NCI-H1694 treated with DMSO at 0.1 percent for 48 hours (cell line): ENCODE data around the gene CRIM1.
"Not testable (repeated sequence)": the region's sequence is repeated elsewhere in the genome, so short reads cannot be mapped to it uniquely, and the experiment has no call there.

Experiments used
- DNase-seq: peaks from one replicate; lab custom pipeline; 2025; lab: John Stamatoyannopoulos, UW

CRIM1 gene

DNA sequence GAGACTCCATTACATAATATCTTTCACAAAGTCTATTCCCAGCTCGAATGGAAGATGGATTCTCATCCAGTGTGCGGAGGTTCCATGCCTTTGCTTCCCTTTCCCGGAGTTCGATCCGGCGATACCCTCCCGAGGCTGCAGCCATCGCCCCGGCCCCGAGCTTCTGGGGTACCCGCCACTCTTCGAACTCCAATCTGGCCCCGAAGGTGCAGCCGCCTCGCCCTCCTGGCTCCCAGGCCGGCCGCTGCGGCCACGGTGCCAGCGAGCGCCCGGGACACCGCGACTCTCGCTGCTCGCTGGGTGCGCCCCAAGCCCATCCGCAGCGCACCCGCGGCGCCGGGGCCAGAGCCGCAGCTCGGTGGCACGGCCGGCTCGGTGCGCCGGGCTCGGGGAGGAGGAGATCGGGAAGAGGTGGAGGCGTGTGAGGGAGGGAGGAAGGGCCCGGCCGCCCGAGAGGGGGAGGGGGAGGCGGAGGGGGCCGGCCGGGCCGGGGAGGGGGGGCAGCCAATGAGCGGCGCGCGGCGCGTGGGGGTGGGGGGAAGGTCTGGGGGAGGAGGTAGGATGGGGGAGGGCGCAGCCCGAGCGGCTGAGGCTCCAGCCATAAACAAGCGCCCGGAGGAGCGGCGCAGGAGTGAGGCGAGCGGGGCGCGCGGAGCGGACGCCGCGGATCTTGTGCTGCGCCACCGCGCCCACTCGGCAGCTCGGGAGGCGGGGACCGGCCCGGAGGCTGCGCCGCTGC, at the start of gene CRIM1:
Gene CRIM1, plus strand, starts transcription at position 628 of the 739 bp plus-strand sequence. CDS start 515 bp downstream, outside the sequence.
- no peak for DNase-seq

- no peak for DNase-seq
Observed at GRCh38 chr2:36307441-36307840, 48.1 kb upstream of the CRIM1 start.

DNA sequence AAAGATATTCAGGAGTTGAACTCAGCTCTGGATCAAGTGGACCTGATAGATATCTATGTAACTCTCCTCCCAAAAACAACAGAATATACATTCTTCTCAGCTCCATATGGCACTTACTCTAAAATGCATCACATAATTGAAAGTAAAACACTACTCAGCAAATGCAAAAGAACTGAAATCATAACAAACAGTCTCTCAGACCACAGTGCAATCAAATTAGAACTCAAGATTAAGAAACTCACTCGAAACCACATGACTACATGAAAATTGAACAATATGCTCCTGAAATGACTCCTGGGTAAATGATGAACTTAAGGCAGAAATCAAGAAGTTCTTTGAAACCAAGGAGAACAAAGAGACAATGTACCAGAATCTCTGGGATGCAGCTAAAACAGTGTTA, 45.1 kb upstream of the CRIM1 start:
- DNase-seq: not testable (repeated sequence)

DNA sequence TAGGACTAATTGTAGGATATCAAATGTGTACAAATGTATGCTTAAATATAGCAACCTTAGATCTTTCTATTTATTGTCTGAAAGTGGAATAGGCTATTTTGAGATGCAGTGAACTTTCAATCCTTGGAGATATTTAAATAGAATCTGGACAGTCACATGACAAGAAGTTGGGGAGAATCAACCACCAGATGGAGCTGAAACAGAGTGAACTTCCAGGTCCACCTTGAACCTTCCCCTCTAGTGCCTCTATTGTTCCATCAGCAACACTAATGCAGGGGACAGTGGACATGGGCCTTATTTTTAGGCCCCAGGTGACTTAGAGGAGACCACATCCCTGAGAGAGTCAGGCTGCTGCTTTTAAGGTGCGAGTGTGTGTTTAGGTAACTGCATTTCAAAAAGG, 37.0 kb upstream of the CRIM1 start:
- DNase-seq: no peak

DNA sequence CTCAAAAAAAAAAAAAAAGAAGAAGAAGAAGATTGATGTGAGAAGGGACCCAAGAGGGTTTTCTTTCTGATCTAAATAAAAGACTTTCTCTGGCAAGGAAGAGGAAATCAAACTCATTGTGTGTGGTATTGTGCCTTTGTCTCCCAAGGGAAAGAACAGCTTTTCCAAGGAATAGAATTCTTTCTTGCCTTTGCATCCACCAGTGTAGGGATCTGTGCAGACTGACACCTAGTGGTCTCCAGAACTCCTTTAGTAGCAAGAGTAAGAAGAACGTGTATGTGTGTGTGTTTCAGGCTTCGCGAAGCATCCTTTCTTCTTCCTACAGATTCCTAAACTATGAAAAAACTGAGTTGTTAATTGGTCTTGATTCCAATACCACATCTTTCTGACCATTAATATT, 33.5 kb upstream of the CRIM1 start:
- DNase-seq: no peak

- DNase-seq: no peak
Observed at GRCh38 chr2:36326286-36326685, 29.3 kb upstream of the CRIM1 start.

GRCh38 chr2:36329251-36329650, 26.3 kb upstream of the CRIM1 start:
- DNase-seq: no peak

DNA sequence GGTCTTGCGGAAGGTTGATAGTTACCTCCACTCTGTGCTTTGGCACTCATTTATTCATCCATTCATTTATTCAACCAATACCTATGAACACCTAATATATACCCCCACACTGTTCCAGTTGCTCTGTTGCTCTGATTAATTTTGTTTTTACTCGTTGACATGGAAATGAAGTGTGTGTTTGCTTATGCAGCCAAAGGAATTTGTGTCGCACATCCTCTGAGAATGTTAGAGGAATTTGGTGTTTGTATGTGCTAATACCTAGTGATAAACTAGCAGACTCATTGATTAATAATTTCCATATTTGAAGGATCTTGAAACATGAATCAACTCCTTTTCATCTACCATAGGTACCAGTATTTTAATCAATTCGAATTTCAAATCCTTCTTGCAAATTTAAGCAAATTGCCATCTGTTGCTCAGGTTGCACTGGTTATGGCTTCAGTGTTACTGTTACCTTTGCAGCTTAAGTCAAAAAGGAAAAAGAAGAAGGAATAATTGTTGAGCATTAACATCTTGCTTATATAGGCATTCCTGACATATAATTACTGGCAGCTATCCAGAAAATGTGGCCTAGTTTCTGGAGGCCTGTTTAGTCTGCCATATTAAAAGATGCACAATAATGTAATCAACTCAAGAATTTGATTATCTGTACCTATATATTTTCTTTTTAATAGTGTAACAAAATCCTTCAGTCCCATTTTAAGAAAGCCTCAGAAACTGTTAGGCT, 25.7 kb upstream of the CRIM1 start:
- DNase-seq: no peak

DNA sequence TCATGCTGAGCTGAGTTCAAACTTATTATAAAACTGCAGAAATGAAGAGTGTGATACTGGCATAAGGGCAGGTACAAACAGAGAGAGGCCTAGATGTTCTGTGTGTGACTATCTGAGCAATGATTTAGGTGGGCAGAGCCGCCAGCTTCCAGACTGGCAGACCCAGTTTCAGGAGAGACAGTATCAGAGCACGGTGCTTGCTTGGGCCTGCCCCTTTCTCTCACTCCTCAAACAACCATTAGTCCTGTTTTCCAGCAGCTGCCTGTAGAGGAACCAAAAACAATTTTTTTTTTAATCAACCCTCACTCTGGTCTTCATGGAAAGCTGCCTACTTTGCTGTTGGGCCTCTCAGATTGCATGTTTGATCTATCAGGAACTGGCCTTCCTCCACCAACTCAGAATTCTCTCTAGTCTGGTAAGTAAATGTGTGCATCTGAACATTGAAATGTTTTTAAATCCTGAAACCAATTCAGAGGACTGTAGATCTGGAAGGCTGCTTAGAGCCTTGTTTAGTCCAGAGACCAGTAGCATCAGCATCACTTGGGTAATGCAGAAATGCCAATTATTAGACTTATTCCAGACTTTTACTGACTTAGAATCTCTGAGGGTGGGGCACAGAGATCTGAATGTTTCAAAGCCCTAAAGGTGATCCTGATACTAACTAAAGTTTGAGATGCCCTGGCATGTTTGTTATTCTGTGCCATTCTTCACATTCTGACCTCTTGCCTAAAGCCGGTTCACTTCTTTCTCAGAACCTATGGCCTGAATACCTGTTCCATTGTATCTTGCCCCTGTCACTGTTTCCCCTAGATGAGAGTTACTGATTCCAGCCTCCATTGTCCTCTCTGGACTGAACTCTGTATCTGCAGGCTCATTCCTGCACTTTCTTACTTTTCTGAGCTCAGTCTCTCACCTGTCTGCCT, 24.8 kb upstream of the CRIM1 start:
- DNase-seq: no peak

- no peak for DNase-seq
Observed at GRCh38 chr2:36333350-36334012, 22.1 kb upstream of the CRIM1 start.

DNA sequence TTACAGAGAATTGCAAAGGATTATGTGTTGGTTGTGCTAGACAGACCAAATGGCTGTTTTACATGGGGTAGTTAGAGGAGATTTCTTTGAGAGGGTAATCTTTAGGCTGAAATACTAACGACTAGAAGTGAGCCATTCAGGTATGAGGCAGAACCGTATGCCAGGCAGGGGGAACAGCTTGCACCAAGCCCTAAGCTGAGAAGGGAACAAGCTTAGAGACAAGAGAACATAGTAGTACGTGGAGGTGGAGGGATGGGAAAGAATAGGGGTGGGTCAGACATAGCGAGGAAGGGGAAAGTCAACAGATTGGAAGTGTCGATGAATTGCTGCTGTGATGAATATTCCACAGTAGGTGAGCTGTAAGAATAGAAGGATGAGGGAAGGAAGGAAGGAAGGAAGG, 20.0 kb upstream of the CRIM1 start:
- no peak for DNase-seq

DNA sequence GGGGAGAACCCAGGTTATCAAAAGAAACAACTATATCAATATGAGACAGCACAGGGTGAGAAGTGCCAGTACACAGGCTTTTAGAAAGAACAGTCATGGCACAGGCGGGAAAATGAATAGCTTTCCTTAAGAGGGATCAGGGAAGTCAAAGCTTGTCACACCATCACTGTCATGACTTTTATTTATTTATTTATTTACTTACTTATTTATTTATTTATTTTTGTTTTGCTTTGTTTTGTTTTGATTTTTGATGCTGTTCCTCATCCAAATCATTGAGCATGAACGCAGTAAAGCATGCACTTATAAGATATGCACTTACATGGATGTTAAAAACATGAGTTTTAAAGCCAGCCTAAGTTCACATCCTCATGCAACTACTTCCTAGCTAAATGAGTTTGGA, 19.3 kb upstream of the CRIM1 start:
- no peak for DNase-seq

GRCh38 chr2:36337354-36337753, 18.2 kb upstream of the CRIM1 start:
- no peak for DNase-seq

DNA sequence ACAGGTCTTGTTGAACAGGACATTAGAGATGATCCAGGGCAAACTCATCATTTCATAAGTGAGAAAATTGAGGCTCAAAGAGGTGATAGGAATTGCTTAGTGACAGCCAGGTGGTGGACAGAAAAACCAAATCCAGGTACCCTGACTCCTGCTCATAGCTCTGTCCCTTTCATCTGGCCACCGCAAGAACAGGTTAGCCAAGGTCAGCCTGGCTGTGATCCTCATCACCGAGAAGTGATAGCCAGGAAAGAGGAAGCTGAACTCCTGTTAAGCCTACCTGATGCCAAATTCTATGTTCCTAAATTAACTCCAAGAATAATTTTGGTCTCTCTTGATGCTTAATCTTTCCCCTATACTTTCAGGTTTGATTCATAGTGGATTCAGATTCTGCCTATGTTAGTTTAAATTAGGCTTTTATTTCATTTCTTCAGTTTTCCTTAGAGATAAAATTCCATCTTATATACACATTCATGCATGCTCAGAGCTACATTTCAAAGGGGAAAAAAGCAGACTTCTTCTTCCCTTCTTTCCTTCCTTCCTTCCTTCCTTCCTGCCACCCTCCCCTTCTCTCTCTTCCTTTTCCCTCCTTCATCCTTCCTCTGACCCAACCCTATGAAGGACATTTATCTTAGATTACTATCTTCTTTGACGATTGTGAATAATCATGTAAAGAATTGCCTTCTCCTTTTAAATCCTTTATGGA, 17.3 kb upstream of the CRIM1 start:
- DNase-seq: no peak

GRCh38 chr2:36338827-36339145, 16.8 kb upstream of the CRIM1 start:
- DNase-seq: no peak

- DNase-seq: no peak
Observed at GRCh38 chr2:36339607-36340218, 15.9 kb upstream of the CRIM1 start.

GRCh38 chr2:36343606-36344005, 12.0 kb upstream of the CRIM1 start:
- DNase-seq: no peak

DNA sequence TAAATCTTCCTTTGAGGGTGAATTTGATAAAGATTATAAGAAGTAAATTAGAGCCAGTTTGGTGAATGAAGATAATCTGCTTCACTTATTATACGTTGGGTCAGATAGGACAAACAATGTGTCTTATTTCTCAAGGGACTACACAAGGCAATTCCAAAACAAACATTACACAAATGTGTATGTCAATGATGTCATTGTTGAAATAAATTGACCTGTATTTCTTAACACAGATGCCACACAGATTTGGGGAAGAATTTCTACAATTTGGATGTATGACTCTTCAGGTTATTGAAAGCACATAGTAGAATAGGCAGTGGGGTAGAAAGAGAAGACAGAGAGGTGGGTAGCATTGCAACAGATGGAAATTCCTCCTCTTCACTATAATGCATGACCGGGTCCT, 6.9 kb upstream of the CRIM1 start:
- DNase-seq: no peak

GRCh38 chr2:36351291-36351690, 4.3 kb upstream of the CRIM1 start:
- DNase-seq: no peak

GRCh38 chr2:36351736-36352349, 3.7 kb upstream of the CRIM1 start:
- peak; percentile 27 for DNase-seq

GRCh38 chr2:36352701-36353100, 2.9 kb upstream of the CRIM1 start:
- no peak for DNase-seq
